HEK293 (cell line): Measurements from ENCODE around the gene STON2.

Experiments
- ATF2 ChIP-seq: fragments of 450-650 bp; formaldehyde crosslinking; IDR thresholded peaks from 2 replicates; pipeline ENCODE4 v1.5.1; 2016; ENCODE audit warnings: missing biosample characterization, missing genetic modification characterization, low read depth
- CTCF ChIP-seq: fragments of 450-650 bp; formaldehyde crosslinking; IDR thresholded peaks from 2 replicates; pipeline ENCODE4 v1.5.1; 2016; ENCODE audit warnings: missing biosample characterization, missing genetic modification characterization
- ZNF133 ChIP-seq: fragments of 450-650 bp; formaldehyde crosslinking; IDR thresholded peaks from 2 replicates; pipeline ENCODE4 v1.5.1; 2016; ENCODE audit warnings: missing biosample characterization, missing genetic modification characterization
- ZNF221 ChIP-seq: fragments of 450-650 bp; formaldehyde crosslinking; IDR thresholded peaks from 2 replicates; pipeline ENCODE4 v1.5.1; 2017; ENCODE audit warnings: missing biosample characterization, missing genetic modification characterization, borderline replicate concordance
- ZNF274 ChIP-seq, 2 experiments: fragments of 200-500 bp in 1 of 2; fragments of 450-650 bp in 1 of 2; sonication (Bioruptor generic) in 1 of 2; formaldehyde crosslinking in 1 of 2; IDR thresholded peaks; 2 replicates each; pipeline versions ENCODE4 v1.5.1 to v1.6.1; 2014 to 2016; ENCODE audit warnings: borderline replicate concordance in 1 of 2, inconsistent platforms in 1 of 2, low read length in 1 of 2, missing biosample characterization in 1 of 2, missing genetic modification characterization in 1 of 2

GRCh38 chr14:81447021-81447764 is 47.1 kb upstream of the STON2 start:
- TF ChIP-seq ZNF274 (IDR thresholded peaks at IDR 0.05; ENCODE audit: low read length) = no peak
- no peak for TF ChIP-seq ZNF274 (tag by site-specific recombination; IDR thresholded peaks at IDR 0.05; ENCODE audit: borderline replicate concordance)
- TF ChIP-seq ZNF221 = no peak
- TF ChIP-seq ZNF133 (tag by site-specific recombination) = no peak
- TF ChIP-seq ATF2 (tag by site-specific recombination) = no peak
- TF ChIP-seq CTCF (tag by site-specific recombination) = no peak
